Heart right ventricle (tissue), 16 donors: Measurements from ENCODE around the gene GCK. TPM values are rescaled to one million over a fixed set of nuclear protein-coding genes. Genes with fewer than 3 reads are reported as not detected.

Experiments
- ATAC-seq, 8 donors: fragments of 200-7000 bp; cut with Tn5 transposase; one replicate each; pipeline ENCODE4 v1.9.1; 2020; ENCODE audit warnings: mild to moderate bottlenecking in 8 of 8, moderate library complexity in 8 of 8, moderate number of reproducible peaks in 1 of 8
- DNase-seq, 2 donors: peaks; one replicate each; pipeline ENCODE4 v3.0.0-alpha.2; 2020
- H3K27ac ChIP-seq, 10 donors: fragments of 200-600 bp; sonication (generic) in 2 of 10; one replicate each; pipeline versions ENCODE4 v1.5.0 to v1.8.0; 2020 to 2022; ENCODE audit warnings: mild to moderate bottlenecking in 3 of 10
- H3K27me3 ChIP-seq, 7 donors: fragments of 200-600 bp; one replicate each; pipeline ENCODE4 v1.8.0; 2021 to 2022; ENCODE audit warnings: mild to moderate bottlenecking in 2 of 7
- H3K36me3 ChIP-seq, 9 donors: fragments of 200-600 bp; sonication (generic) in 1 of 9; one replicate each; pipeline versions ENCODE4 v1.5.0 to v1.8.0; 2020 to 2022; ENCODE audit warnings: mild to moderate bottlenecking in 2 of 9
- H3K4me1 ChIP-seq, 9 donors: fragments of 200-600 bp; sonication (generic) in 1 of 9; one replicate each; pipeline versions ENCODE4 v1.5.0 to v1.8.0; 2020 to 2022; ENCODE audit warnings: mild to moderate bottlenecking in 4 of 9
- H3K4me3 ChIP-seq, 10 donors: fragments of 200-600 bp; sonication (generic) in 2 of 10; one replicate each; pipeline versions ENCODE4 v1.5.0 to v1.8.0; 2020 to 2022; ENCODE audit warnings: mild to moderate bottlenecking in 7 of 10, moderate library complexity in 2 of 10
- H3K9me3 ChIP-seq, 11 donors: fragments of 200-600 bp in 10 of 11; sonication (generic) in 2 of 11; one replicate each; pipeline versions ENCODE4 v1.5.0 to v1.8.0; 2013 to 2022; ENCODE audit warnings: mild to moderate bottlenecking in 2 of 11, control low read depth in 1 of 11, moderate library complexity in 1 of 11
- WGBS, 2 donors: extraction: QIAGEN DNeasy Blood & Tissue Kit; methylation state at CpG; one replicate each; pipeline ENCODE4 v1.1.7; 2013; ENCODE audit warnings: inconsistent platforms in 1 of 2; 5-methylcytosine and 5-hydroxymethylcytosine counted together
- intact Hi-C, 10 donors: fragments of 100-400 bp; cut with DNase I; formaldehyde crosslinking; loops; one replicate each; pipeline versions ENCODE4 v1.11.1 to v1.14.2; 2022
- polyA plus RNA-seq, 2 donors: library from polyadenylated mRNA; stranded (reverse); fragments of 200-250 nt; gene quantifications; one replicate each; pipeline ENCODE4 v1.2.3, GENCODE V29; 2013
- total RNA-seq, 10 donors: library from RNA; stranded (reverse); fragmentation: NEBNext Ultra II Directional in 3 of 10; extraction: Animal tissue kit (Norgen Biotek cat#: 25700) in 3 of 10; gene quantifications; one replicate each; pipeline versions ENCODE4 v1.2.1 to v1.2.4, GENCODE V29; 2021 to 2023
- TF ChIP-seq, protein P1 (sequence below), 9 donors: fragments of 200-600 bp; sonication (generic) in 2 of 9; IDR thresholded peaks; one replicate each; pipeline versions ENCODE4 v1.5.0 to v1.8.0; 2021 to 2022; ENCODE audit warnings: antibody characterized with exemption in 9 of 9, mild to moderate bottlenecking in 5 of 9, moderate library complexity in 1 of 9
- donor health status: Arrhythmogenic right ventricular cardiomyopathy.
- donor health status: ischemic (EF 13 %, LVEDD 7.1; RV severe dilation, severe dysfunction).
- donor health status: healthy with polysubstance abuse.
- donor health status: DM: no; HTN: yes; CAD: no.
- donor health status: DM: no; HTN: no; CAD: no.
- donor health status: ischemic (EF 25% LVEDD 6.9; RV normal size, moderate dysfunction).
- donor health status: ischemic (EF 25% LVEDD 5.7; RV mildly dilated, moderate dysfunction).
- donor health status: healthy.
- donor health status: DM: yes; HTN: yes; CAD: no.
- donor health status: Ischemic cardiomyopathy.
- donor health status: ischemic (EF 35%, LVEDD 5.7; RV mildly dilated, moderate dysfunction).
- donor health status: nonischemic (EF 11% LVEDD 7.7; RV severe dilation, severe dysfunction).
- donor health status: DM: yes; HTN: yes; CAD: no.
- donor health status: PGD.
- donor health status: ischemic (EF 29% LVEDD 5.4; RV normal size, mild dysfunction).
- donor health status: nonischemic (EF 23%, LVEDD 6.1; RV moderate dilation, normal function).

Gene GCK
- total and polyA plus RNA-seq, 12 donors: 0.50 to 6.0 (median 1.5) TPM

DNA sequence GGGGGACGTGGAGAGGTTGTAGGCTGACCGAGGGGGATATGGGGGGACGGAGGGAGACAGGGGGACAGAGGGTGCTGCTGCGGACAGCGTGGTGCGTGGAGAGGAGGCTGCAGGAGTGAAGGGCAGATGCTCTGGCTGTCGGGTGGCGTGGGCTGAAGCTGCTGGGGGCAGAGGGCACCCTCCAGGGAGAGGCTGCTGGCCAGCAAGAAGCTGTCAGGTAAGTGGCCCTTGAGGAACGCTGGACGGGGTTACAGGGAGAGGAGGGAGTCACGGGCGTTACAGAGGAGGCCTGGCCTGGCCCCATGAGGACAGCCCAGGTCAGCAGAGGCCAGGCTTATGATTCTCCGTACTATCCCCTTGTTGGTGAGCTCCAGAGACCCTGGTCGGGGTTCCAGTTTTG lies 38.7 kb upstream of the GCK start:
- intact Hi-C loops: no loop called here
- Histone ChIP-seq H3K36me3 (peaks cover 0 to 13% (median 0%) of the 10 kb centered on the region in 9 donors), H3K27ac (no peak overlapping the region), H3K27me3 (peaks cover 0 to 16% (median 11%) of the 10 kb centered on the region in 7 donors), H3K4me3 (no peak overlapping the region), H3K4me1 (no peaks in the 10 kb centered on the region), H3K9me3 (no peaks in the 10 kb centered on the region)
- ATAC-seq (no peak), DNase-seq (peak in 1 of 2 donors; percentile 1)
- TF ChIP-seq, protein P1, sequence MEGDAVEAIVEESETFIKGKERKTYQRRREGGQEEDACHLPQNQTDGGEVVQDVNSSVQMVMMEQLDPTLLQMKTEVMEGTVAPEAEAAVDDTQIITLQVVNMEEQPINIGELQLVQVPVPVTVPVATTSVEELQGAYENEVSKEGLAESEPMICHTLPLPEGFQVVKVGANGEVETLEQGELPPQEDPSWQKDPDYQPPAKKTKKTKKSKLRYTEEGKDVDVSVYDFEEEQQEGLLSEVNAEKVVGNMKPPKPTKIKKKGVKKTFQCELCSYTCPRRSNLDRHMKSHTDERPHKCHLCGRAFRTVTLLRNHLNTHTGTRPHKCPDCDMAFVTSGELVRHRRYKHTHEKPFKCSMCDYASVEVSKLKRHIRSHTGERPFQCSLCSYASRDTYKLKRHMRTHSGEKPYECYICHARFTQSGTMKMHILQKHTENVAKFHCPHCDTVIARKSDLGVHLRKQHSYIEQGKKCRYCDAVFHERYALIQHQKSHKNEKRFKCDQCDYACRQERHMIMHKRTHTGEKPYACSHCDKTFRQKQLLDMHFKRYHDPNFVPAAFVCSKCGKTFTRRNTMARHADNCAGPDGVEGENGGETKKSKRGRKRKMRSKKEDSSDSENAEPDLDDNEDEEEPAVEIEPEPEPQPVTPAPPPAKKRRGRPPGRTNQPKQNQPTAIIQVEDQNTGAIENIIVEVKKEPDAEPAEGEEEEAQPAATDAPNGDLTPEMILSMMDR (IDR thresholded peaks at IDR 0.05): no peak
- WGBS, 2 donors: 73 to 84% methylated on average over 14 of the region's 14 CpGs

DNA sequence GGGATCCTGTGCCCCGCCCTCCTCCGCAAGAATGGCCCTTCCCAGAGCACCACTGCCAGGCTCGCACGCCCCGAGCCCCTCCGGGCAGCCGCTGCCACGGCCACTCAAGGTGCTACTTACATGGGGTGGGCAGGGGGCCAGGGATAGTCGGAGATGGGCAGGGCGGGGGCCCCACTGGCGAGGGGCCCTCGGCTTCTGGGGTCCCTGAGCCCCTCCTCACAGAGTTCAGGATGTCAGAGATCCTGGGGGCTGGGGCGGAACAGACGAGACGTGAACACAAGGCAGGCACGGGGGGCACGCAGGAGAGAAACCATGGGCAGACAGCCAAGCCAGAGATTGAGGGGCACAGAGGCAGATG lies 37.1 kb upstream of the GCK start:
- intact Hi-C loops: no loop called here
- peak in 1 of 2 donors; percentile 4 for DNase-seq
- TF ChIP-seq, protein P1 (IDR thresholded peaks at IDR 0.05): no peak

DNA sequence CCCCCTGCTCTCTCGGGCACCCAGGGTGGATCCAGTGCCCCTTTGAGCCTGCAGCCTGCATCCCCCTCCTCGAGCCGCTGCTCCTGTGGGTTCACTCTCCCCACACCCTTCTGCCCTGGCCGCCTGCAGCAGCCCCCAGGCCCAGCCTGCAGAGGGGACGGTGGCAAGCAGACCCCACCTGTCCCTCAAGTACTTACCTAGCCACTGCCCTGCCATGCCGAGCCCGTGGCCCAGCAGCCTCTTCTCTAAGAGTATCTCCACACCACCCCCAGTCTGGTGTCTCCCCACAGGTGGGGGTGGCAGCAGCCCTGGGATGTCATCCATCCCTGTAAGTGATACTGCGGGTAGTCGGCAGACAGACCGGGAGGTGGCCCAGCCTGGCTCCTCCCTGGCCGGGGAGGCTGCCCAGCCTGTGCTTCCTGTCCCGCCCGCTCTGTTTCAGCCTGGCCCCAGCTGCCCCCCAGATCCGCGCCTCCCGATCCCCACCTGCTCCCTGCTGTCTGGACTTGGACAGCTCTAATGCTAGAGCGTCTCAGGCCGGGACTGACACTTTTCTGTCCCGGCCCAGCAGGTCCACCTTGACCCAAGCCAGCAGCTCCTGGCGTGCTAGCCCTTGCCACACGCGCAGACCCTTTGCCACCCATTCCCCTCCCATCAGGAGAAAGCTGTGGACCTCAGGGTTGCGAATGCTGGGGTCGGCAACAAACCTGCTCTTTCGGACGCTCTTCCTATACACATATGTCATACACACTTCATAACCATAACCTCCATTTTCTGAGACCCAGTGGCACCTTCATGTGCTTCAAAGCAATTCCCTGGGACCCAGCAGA lies 36.5 kb upstream of the GCK start:
- no peaks in the 10 kb centered on the region for H3K4me1 ChIP-seq
- ATAC-seq: no peak
- H3K9me3 ChIP-seq: no peaks in the 10 kb centered on the region
- no peak overlapping the region for H3K27ac ChIP-seq
- H3K36me3 ChIP-seq: peaks cover 0 to 9% (median 0%) of the 10 kb centered on the region in 9 donors
- H3K4me3 ChIP-seq: no peak overlapping the region
- WGBS, 2 donors: 66 to 73% methylated on average over 26 of the region's 26 CpGs
- intact Hi-C loops: no loop called here
- TF ChIP-seq, protein P1 (IDR thresholded peaks at IDR 0.05): no peak
- DNase-seq: peak in 1 of 2 donors; percentile 4
- H3K27me3 ChIP-seq: peaks cover 0 to 16% (median 11%) of the 10 kb centered on the region in 7 donors

More for the DNA sequence above, 37.1 kb upstream of the GCK start:
- Histone ChIP-seq H3K4me3 (no peak overlapping the region), H3K27me3 (peaks cover 0 to 16% (median 11%) of the 10 kb centered on the region in 7 donors), H3K9me3 (no peaks in the 10 kb centered on the region), H3K27ac (no peak overlapping the region), H3K4me1 (no peaks in the 10 kb centered on the region), H3K36me3 (peaks cover 0 to 9% (median 0%) of the 10 kb centered on the region in 9 donors)
- WGBS, 2 donors: 70 to 71% methylated on average over 17 of the region's 17 CpGs
- no peak for ATAC-seq

DNA sequence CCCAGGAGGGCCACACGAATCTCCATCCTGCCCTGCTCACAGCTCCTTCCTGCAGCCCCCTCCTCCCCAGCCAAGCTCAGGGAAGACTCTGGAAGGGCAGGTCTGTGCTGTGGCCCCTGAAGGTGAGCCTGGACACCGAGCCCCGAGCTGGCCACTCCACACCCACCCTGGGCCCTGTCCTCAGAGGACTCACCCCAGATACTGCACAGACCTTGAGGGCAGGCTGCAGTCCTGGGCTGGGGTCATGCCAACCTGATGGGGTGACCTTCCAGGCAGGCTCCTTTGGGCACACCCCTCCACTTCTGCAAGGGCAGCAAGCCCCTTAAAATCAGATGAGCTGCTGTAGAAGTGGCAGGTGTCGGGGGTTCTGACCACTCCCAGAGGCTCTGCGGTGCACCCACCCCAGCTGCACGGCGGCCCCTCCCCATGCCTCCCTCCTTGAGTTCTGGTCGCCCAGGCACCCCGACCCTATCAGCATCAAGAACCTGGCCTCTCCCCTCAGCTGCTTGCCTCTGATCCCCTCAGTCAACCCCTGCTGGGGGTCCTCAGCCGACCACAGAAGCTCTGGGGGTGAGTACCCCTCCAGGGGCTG lies 35.8 kb upstream of the GCK start:
- ATAC-seq (no peak), DNase-seq (peak in 1 of 2 donors; percentile 9)
- Histone ChIP-seq H3K4me1 (no peaks in the 10 kb centered on the region), H3K27me3 (peaks cover 0 to 16% (median 11%) of the 10 kb centered on the region in 7 donors), H3K4me3 (no peak overlapping the region), H3K9me3 (no peaks in the 10 kb centered on the region), H3K36me3 (peaks cover 0 to 9% (median 0%) of the 10 kb centered on the region in 9 donors), H3K27ac (no peak overlapping the region)
- intact Hi-C loops: no loop called here
- TF ChIP-seq, protein P1 (IDR thresholded peaks at IDR 0.05): no peak
- 68 to 77% methylated on average over 10 of the region's 10 CpGs for WGBS, 2 donors
